A673 (cell line): ENCODE data around the gene MST1R.

Source experiments
- CTCF ChIP-seq: fragments of 300-800, 200-600 bp; sonication (generic); conservative IDR thresholded peaks from 2 replicates; pipeline ENCODE4 v1.5.1; 2017; ENCODE audit warnings: low read depth, mild to moderate bottlenecking, antibody characterized with exemption, low read length, moderate library complexity, mixed read lengths
- EZH2 ChIP-seq: fragments of 200-600 bp; sonication (generic); IDR thresholded peaks from 2 replicates; pipeline ENCODE4 v1.6.1; 2017; ENCODE audit warnings: borderline replicate concordance, low read depth, mild to moderate bottlenecking, mixed read lengths, antibody characterized with exemption, low read length; ENCODE audit not compliant: poor library complexity, severe bottlenecking

- TF ChIP-seq CTCF (no peak), EZH2 (no peak)
These were observed 39.0 kb upstream of the MST1R start for GRCh38 chr3:49942651-49943050.
